HUES64 (cell line): ENCODE measurements around the gene CCL3.
"Not testable (repeated sequence)": the region's sequence is repeated elsewhere in the genome, so short reads cannot be mapped to it uniquely, and the experiment has no call there.

Experiments used
- H3K27ac ChIP-seq: 2 replicates; pipeline ENCODE4 v1.7.0; 2013; ENCODE audit warnings: low read depth, low read length, inconsistent platforms
- H3K27me3 ChIP-seq: 2 replicates; pipeline ENCODE4 v1.6.1; 2013; ENCODE audit warnings: mild to moderate bottlenecking, low read length; ENCODE audit not compliant: insufficient read depth
- H3K36me3 ChIP-seq: 2 replicates; pipeline ENCODE4 v1.6.1; 2013; ENCODE audit warnings: mild to moderate bottlenecking, low read length; ENCODE audit not compliant: insufficient read depth
- H3K4me1 ChIP-seq: 2 replicates; pipeline ENCODE4 v1.6.1; 2013; ENCODE audit warnings: mild to moderate bottlenecking, low read length, moderate library complexity; ENCODE audit not compliant: insufficient read depth
- H3K4me3 ChIP-seq: 2 replicates; pipeline ENCODE4 v1.5.1; 2013; ENCODE audit warnings: mild to moderate bottlenecking, low read length, moderate library complexity
- H3K9ac ChIP-seq: 2 replicates; pipeline ENCODE4 v1.6.1; 2013; ENCODE audit warnings: mild to moderate bottlenecking, low read depth, low read length
- H3K9me3 ChIP-seq: 2 replicates; pipeline ENCODE4 v1.6.1; 2013; ENCODE audit warnings: low read depth, low read length; ENCODE audit not compliant: insufficient read depth
- WGBS: fragments of 150-250, 120-280 bp; methylation state at CpG from one replicate; pipeline ENCODE4 v1.1.7; 2013; ENCODE audit warnings: missing lambda C conversion rate; 5-methylcytosine and 5-hydroxymethylcytosine counted together

Gene CCL3

DNA sequence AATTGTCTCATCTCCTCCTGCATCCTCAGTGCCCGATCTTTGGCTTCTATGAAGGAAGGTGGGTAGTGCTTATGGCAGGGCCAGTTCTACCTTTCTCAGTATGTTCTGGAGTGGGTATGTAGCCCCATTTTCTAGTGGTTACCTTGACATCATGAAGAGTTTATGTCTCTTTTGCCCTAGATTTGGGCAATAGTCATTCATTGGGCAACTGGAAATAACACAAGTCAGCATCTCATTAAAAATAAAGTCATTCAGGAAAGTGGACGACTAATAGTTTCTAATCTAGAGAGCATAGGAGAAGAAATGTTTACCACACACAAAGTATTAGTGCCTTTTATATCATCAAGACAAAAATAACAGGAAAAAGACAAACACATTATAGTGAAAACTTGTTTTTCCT, 6.3 kb downstream of the CCL3 start:
- H3K4me3 ChIP-seq, H3K4me1 ChIP-seq, H3K9me3 ChIP-seq, H3K27me3 ChIP-seq, H3K36me3 ChIP-seq, H3K27ac ChIP-seq, H3K9ac ChIP-seq: not testable (repeated sequence)
- WGBS = 100% methylated on average over 1 of the region's 2 CpGs

DNA sequence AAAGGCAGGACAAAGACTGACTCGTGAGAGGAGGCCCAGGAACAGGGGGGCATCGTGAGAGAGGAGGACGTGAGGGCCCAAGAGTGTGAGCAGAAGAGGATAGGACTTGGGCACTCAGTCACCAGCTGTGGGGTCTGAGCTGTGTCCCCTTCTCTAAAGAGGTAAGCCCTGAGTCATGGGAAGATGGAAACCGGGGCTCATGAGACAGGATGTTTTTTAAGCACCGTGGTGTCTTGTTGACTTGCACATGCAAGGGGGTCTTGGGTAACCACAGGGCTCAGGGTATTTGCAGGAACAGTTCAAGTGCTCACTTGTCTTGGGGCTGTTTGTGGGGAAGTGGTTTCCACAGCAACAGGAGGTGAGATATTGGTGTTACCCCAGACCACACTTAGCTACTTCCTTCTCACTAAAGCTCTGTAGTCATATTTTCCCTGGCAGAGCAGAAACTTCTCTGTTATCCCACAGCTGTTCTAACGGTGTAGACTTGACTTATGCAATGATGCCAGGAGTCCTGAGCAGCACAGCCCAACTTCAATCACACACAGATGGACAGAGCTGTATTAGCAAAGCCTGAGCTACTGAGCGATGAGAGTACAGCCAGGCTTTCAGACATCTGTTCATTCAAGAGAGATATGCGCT, 7.3 kb downstream of the CCL3 start:
- not testable (repeated sequence) for H3K4me1 ChIP-seq, H3K9ac ChIP-seq, H3K9me3 ChIP-seq, H3K36me3 ChIP-seq, H3K4me3 ChIP-seq, H3K27ac ChIP-seq, H3K27me3 ChIP-seq
- 90% methylated on average over 8 of the region's 8 CpGs for WGBS

DNA sequence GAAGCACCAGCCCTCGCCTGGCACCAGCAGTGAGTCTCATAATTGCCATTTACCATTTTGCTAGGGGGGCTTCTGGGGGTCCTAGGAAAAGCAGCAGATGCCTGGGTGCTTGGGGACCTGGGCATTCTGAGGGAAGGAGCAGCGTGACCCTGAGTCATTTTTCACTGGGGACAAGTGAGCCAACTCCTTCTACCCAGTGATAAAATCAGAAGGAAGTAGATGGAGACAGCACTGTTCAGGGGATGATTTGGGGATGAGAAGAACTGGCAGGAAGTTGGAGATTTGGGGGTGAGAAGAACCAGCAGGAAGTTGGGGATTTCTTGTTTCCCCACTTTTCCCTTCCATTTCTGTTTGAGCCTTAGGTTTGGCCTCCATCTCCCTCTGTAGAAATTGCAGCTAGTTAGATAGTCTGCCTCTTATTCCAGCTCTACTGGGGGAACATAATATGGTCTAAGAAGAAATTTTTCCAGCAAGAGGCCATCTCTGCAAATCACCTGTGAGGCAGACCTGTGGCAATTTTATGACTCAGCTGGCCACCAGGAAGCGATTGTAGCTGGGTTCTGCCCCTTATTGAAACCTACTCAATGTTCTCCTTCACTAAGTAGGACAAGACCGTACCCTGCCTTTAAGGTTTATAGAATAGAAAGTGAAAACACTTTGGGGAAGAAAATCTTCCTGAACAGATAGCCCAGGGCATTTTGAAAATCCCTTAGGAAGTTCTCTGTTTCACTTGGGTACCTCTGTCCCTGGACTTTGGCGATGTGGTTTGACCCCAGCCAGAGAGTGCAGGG, 8.1 kb downstream of the CCL3 start:
- H3K9ac ChIP-seq, H3K27ac ChIP-seq, H3K36me3 ChIP-seq, H3K27me3 ChIP-seq, H3K4me3 ChIP-seq, H3K4me1 ChIP-seq, H3K9me3 ChIP-seq: not testable (repeated sequence)
- WGBS = 96% methylated on average over 4 of the region's 5 CpGs

DNA sequence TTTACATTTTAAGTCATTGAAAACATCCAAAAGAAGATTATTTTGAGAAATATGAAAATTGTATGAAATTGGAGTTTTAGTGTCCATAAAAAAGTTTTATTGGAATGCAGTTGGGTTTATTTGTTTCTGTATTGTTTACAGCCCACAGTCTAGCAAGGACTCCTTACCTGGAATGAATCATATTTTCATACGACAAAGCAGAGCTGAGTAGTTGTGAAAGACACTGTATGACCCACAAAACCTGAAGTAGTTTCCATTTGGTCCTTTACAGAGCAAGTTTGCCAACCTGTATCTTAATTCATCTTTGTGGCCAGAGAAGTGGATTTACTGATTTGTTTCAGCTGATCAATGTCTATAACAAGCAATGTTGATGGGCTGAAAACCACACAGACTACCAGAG, 15.6 kb downstream of the CCL3 start:
- H3K9me3 ChIP-seq = 0 out of 2 replicates have a peak, but pooled peaks cover 2% of the 10 kb centered on the region
- H3K27me3 ChIP-seq = no peaks in the 10 kb centered on the region
- H3K9ac ChIP-seq = no peak overlapping the region
- no peak overlapping the region for H3K27ac ChIP-seq
- H3K4me3 ChIP-seq = no peak overlapping the region
- H3K4me1 ChIP-seq = no peaks in the 10 kb centered on the region
- WGBS = 100% methylated on average over 1 of the region's 1 CpG
- H3K36me3 ChIP-seq = no peaks in the 10 kb centered on the region

DNA sequence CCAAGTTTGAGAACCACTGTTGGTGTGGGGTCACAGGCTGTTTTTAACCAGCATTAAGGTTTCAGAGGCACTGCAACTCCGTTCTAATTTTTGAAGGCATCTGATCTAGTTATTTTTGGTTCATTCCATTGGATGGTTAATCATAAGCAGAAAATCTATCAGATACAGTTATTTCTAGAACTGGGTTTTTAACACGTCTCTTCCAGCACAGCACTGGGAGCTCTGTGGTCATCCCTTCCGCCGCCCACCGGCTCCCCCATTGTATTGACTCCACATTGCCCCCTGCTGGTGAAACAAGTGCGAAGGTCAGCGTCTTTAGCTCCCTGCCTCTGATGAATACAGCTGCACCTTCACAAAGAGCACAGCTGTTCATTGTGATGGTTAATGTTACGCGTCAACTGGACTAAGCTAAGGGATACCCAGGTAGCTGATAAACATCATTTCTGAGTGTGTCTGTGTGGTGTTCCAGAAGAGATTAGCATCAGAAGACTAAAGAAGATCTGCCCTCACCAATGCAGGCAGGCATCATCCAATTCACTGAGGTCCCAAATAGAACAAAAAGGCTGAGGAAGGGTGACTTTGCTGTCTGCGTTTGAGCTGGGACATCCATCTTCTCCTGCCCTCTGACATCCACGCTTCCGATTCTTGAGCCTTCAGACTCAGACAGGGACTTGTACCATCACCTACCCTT, 17.4 kb downstream of the CCL3 start:
- WGBS = 40% methylated on average over 12 of the region's 12 CpGs
- Histone ChIP-seq H3K9ac (no peak overlapping the region), H3K27ac (no peak overlapping the region)

DNA sequence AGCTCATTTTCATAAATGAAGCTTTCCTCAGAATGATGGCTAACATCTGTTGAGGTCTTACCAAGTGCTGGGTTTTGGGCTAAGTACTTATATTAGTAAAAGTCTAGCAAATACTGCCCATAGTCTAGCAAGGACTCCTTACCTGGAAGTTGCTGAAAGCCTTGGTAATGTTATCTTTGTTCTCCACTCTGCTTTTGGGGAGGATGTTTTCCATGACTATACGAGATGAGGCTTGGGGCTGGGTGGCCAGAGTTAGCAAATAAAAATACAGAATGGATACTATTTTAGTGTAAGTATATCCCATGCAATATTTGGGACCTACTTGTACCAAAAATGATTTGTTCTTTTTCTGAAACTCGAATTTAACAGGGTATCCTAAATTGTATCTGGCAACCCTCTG, 18.2 kb downstream of the CCL3 start:
- 91% methylated on average over 2 of the region's 2 CpGs for WGBS

More for the DNA sequence above, 17.4 kb downstream of the CCL3 start:
- Histone ChIP-seq H3K27me3 (no peaks in the 10 kb centered on the region), H3K9me3 (0 out of 2 replicates have a peak, but pooled peaks cover 2% of the 10 kb centered on the region), H3K4me1 (no peaks in the 10 kb centered on the region), H3K4me3 (no peak overlapping the region), H3K36me3 (no peaks in the 10 kb centered on the region)

DNA sequence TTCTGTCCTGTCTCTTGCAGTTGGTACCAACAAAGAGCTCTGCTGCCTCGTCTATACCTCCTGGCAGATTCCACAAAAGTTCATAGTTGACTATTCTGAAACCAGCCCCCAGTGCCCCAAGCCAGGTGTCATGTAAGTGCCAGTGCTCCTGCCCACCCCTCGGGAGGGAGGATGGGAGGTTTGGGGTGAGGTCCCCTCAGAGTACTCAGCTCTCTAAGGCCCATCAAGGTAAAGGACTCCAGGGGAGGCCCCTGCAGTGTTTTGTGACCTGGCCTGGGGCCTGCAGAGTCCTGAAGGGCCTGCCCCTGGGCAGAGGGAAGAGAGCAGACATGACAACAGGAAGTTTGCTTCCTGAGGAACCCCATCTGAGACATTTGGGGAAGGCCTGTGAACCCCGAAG, 19.5 kb downstream of the CCL3 start:
- H3K9ac ChIP-seq = no peak overlapping the region
- WGBS = 84% methylated on average over 3 of the region's 3 CpGs
- no peaks in the 10 kb centered on the region for H3K9me3 ChIP-seq
- H3K36me3 ChIP-seq = no peaks in the 10 kb centered on the region
- H3K4me1 ChIP-seq = no peaks in the 10 kb centered on the region
- no peak overlapping the region for H3K4me3 ChIP-seq
- H3K27ac ChIP-seq = no peak overlapping the region
- no peaks in the 10 kb centered on the region for H3K27me3 ChIP-seq

More for the DNA sequence above, 18.2 kb downstream of the CCL3 start:
- Histone ChIP-seq H3K27me3 (no peaks in the 10 kb centered on the region), H3K4me3 (no peak overlapping the region), H3K27ac (no peak overlapping the region), H3K9me3 (no peaks in the 10 kb centered on the region), H3K36me3 (no peaks in the 10 kb centered on the region), H3K9ac (no peak overlapping the region), H3K4me1 (no peaks in the 10 kb centered on the region)

DNA sequence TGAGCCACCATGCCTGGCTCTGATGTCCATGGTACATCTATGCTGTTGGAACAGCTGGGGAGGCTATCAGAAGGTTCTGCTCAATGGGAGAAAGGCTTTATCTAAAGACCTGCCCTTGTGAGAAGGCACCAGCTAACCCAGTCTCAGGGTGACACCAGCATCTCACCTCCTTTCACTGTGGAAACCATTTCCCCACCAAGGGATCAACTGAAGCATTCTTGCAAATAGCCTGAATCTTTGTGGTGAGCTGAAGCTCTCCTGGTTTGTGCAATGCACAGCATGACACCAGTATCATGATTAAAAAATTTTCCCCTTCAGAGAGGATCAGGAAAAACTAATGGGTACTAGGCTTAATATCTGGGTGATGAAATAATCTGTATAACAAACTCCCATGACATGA, 20.8 kb downstream of the CCL3 start:
- H3K27me3 ChIP-seq = no peaks in the 10 kb centered on the region

DNA sequence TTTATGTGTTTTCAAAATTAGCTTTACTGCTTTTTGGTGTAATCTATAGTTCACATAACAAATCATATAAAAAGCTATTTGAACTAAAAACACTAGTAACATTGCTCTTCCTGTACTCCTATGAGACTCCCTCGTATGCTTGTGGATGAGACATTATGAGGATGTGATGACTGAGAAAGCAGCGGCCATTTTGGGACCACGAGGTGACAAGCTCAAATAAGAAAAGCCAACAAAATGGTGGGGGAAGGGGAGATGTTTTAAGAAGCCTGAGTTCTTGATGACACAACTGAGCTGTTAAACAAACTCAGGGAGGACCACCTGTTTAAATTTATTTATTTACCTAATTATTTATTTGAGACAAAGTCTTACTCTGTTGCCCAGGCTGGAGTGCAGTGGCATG, 21.4 kb downstream of the CCL3 start:
- Histone ChIP-seq H3K9ac (no peak overlapping the region), H3K4me1 (no peaks in the 10 kb centered on the region), H3K27me3 (no peaks in the 10 kb centered on the region), H3K36me3 (no peaks in the 10 kb centered on the region), H3K9me3 (no peaks in the 10 kb centered on the region), H3K4me3 (no peak overlapping the region), H3K27ac (no peak overlapping the region)
- WGBS = 94% methylated on average over 3 of the region's 3 CpGs

More for the DNA sequence above, 20.8 kb downstream of the CCL3 start:
- H3K27ac ChIP-seq = no peak overlapping the region
- H3K9me3 ChIP-seq = no peaks in the 10 kb centered on the region
- H3K36me3 ChIP-seq = no peaks in the 10 kb centered on the region
- no peak overlapping the region for H3K9ac ChIP-seq
- H3K4me3 ChIP-seq = no peak overlapping the region
- H3K4me1 ChIP-seq = no peaks in the 10 kb centered on the region

DNA sequence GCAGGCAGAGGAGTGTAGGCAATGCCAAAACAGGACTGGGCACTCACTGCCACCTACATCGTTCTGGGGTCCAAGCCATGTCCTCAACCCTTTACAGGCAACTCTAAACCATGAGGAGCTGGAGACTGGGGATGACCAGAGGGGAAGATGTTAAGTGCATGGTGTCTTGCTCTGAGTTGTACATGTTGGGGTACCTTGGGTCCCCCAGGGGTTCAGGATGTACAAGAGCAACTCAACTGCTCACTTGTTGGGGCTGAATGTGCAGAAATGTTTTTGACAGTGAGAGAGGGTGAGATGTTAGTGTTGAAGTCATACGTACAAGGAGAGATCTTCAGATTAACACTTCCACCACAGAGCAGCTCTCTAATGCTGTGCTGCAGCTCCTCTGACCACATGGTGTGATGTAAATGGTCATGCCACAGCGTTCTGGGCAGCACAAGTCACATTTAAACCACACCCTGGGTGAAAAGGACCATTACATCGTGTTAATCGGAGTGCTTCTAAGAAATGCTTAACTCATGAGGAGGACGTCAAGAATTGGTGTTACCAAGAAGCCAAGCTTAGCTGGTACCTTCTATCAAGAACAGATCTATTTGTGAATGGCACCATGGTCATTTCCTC, 23.5 kb downstream of the CCL3 start:
- Histone ChIP-seq H3K4me1 (no peaks in the 10 kb centered on the region), H3K27ac (no peak overlapping the region), H3K4me3 (no peak overlapping the region), H3K9ac (no peak overlapping the region), H3K36me3 (no peaks in the 10 kb centered on the region), H3K9me3 (no peaks in the 10 kb centered on the region), H3K27me3 (no peaks in the 10 kb centered on the region)
- WGBS = 91% methylated on average over 5 of the region's 6 CpGs
